ENCODE results near the gene THRA. TPM values are rescaled to one million over a fixed set of nuclear protein-coding genes. Genes with fewer than 3 reads are reported as not detected.

The THRA gene
- total RNA-seq, 1 experiment from 2014 or later: 29.3 TPM

DNA sequence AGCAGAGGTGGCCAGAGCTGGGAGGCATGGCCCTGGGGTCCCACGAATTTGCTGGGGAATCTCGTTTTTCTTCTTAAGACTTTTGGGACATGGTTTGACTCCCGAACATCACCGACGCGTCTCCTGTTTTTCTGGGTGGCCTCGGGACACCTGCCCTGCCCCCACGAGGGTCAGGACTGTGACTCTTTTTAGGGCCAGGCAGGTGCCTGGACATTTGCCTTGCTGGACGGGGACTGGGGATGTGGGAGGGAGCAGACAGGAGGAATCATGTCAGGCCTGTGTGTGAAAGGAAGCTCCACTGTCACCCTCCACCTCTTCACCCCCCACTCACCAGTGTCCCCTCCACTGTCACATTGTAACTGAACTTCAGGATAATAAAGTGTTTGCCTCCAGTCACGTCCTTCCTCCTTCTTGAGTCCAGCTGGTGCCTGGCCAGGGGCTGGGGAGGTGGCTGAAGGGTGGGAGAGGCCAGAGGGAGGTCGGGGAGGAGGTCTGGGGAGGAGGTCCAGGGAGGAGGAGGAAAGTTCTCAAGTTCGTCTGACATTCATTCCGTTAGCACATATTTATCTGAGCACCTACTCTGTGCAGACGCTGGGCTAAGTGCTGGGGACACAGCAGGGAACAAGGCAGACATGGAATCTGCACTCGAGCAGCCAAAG lies 45.2 kb upstream of the THRA start:
- Histone ChIP-seq H3K4me3 (ENCODE audit: low read depth, low read length) (no peak overlapping the region), H3K4me1 (peaks cover 19% of the 10 kb centered on the region), H3K36me3 (ENCODE audit: control insufficient read depth, insufficient read depth, low read length) (no peaks in the 10 kb centered on the region; the same call in none of the 2 replicates), H3K9me3 (no peaks in the 10 kb centered on the region), H3K27me3 (replicated peaks; ENCODE audit: control insufficient read depth, insufficient read depth, low read length) (no peaks in the 10 kb centered on the region)
- TF ChIP-seq CTCF (IDR thresholded peaks at IDR 0.05; ENCODE audit: insufficient read depth in 1 of 2, low read depth in 1 of 2, low read length in 1 of 2, severe bottlenecking in 1 of 2, unreplicated experiment in 1 of 2): no peak
- ChIA-PET CTCF (interaction anchor here (1.8 kb wide), 1 partner anchor 10 kb away, joined by 7 read pairs; no protein-coding TSS in a partner anchor), POLR2A (no interaction called here)
- no peak overlapping the region for H3K27ac Mint-ChIP-seq (ENCODE audit: unreplicated experiment)
- peaks cover 29% of the 10 kb centered on the region for H3K36me3 Mint-ChIP-seq (ENCODE audit: insufficient read depth, unreplicated experiment)
- no peak overlapping the region for H3K4me3 Mint-ChIP-seq (ENCODE audit: unreplicated experiment)
- H3K9me3 Mint-ChIP-seq (ENCODE audit: unreplicated experiment): no peaks in the 10 kb centered on the region
- no peaks in the 10 kb centered on the region for H3K27me3 Mint-ChIP-seq (ENCODE audit: insufficient read depth, unreplicated experiment)
- intact Hi-C loops (cut with micrococcal nuclease; ENCODE audit: unreplicated experiment): no loop called here
- BruUV-seq (replicated peaks): no TSS peak
- H3K4me1 Mint-ChIP-seq (ENCODE audit: low read depth, unreplicated experiment): no peaks in the 10 kb centered on the region
- DNase-seq: no peak

DNA sequence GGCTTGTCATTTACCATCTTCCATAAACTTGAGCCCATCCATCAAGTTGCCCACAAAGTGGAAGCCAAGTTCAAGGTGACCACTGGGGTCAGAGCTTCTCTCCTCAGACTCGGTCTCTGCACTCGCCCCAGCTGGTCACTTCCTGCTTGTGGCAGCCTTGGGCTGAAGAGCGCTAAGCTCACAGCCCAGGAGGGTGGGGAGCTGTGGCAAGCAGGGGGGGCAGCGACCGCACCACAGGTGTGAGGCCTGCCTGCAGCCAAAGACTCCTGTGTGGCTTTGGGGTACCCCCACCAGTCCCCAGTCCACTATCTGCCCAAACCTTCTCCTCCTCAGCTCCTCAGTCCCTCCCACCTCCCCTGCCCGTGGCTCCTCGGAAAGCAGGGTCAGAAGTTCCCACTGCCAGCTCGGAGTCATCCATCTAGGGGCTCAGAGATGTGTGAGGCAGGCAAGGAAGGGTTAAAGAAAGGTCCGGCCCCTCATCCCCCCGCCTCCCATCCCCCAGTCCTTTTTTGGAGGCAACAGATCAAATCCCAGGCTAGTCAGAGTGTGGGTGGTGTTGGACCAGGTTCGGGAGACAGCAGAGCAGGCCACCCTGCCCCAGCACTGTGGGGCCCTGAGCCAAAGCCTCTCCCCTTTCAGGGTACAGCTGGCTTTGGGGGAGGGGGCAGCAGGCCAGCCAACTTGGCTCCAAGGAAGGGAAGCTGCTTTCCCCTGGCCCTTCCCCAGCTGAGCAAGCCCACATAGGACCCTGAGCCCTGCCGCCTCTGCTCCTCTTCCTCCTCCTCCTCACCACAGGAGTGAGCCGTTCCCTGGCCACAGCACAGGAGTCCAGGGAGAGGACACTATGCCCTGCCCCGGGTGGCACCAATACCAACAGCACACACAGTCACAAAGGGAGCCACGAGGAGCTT lies 44.3 kb upstream of the THRA start:
- Histone ChIP-seq H3K36me3 (ENCODE audit: control insufficient read depth, insufficient read depth, low read length) (no peaks in the 10 kb centered on the region; the same call in none of the 2 replicates), H3K27me3 (replicated peaks; ENCODE audit: control insufficient read depth, insufficient read depth, low read length) (no peaks in the 10 kb centered on the region), H3K4me3 (ENCODE audit: low read depth, low read length) (no peak overlapping the region), H3K4me1 (peaks cover 18% of the 10 kb centered on the region), H3K9me3 (no peaks in the 10 kb centered on the region)
- no TSS peak for BruUV-seq (replicated peaks)
- ChIA-PET POLR2A (interaction anchor here (0.7 kb wide), 1 partner anchor 89 kb away, joined by 3 read pairs; no protein-coding TSS in a partner anchor), CTCF (interaction anchor here (0.5 to 1.8 kb wide), 3 partner anchors 9 to 91 kb away, joined by 3 to 7 read pairs (median 5); partner anchors contain the start of gene PSMD3)
- Mint-ChIP-seq H3K27me3 (ENCODE audit: insufficient read depth, unreplicated experiment) (no peaks in the 10 kb centered on the region), H3K27ac (ENCODE audit: unreplicated experiment) (no peak overlapping the region), H3K36me3 (ENCODE audit: insufficient read depth, unreplicated experiment) (peaks cover 30% of the 10 kb centered on the region), H3K4me1 (ENCODE audit: low read depth, unreplicated experiment) (no peaks in the 10 kb centered on the region), H3K9me3 (ENCODE audit: unreplicated experiment) (no peaks in the 10 kb centered on the region), H3K4me3 (ENCODE audit: unreplicated experiment) (no peak overlapping the region)
- intact Hi-C loops (cut with micrococcal nuclease; ENCODE audit: unreplicated experiment): no loop called here
- no peak for DNase-seq
- TF ChIP-seq CTCF (IDR thresholded peaks at IDR 0.05; ENCODE audit: insufficient read depth in 1 of 2, low read depth in 1 of 2, low read length in 1 of 2, severe bottlenecking in 1 of 2, unreplicated experiment in 1 of 2): no peak

Data from Caco-2 (cell line).